GM18505 (cell line): Measurements from ENCODE around the gene RBM39.
"Not testable (repeated sequence)": the region's sequence is repeated elsewhere in the genome, so short reads cannot be mapped to it uniquely, and the experiment has no call there.

ENCODE experiments used
- ATAC-seq: cut with Tn5 transposase; IDR thresholded peaks from one replicate; pipeline ENCODE4 v1.9.1; 2021; ENCODE audit not compliant: unreplicated experiment
- POLR2A ChIP-seq: IDR thresholded peaks from 4 replicates; pipeline ENCODE4 v1.6.1; 2011; ENCODE audit warnings: borderline replicate concordance; ENCODE audit not compliant: insufficient read depth, insufficient read length; ENCODE audit errors: extremely low read depth

RBM39 gene

GRCh38 chr20:35768731-35769664 lies 26.9 kb upstream of the RBM39 start:
- peak; percentile 24 for TF ChIP-seq POLR2A

GRCh38 chr20:35767683-35768481 lies 25.8 kb upstream of the RBM39 start:
- ATAC-seq = peak; percentile 40

More at GRCh38 chr20:35768731-35769664, 26.9 kb upstream of the RBM39 start:
- no peak for ATAC-seq

GRCh38 chr20:35766843-35767242 lies 24.8 kb upstream of the RBM39 start:
- TF ChIP-seq POLR2A = no peak
- no peak for ATAC-seq

More at GRCh38 chr20:35767683-35768481, 25.8 kb upstream of the RBM39 start:
- peak; percentile 84 for TF ChIP-seq POLR2A

DNA sequence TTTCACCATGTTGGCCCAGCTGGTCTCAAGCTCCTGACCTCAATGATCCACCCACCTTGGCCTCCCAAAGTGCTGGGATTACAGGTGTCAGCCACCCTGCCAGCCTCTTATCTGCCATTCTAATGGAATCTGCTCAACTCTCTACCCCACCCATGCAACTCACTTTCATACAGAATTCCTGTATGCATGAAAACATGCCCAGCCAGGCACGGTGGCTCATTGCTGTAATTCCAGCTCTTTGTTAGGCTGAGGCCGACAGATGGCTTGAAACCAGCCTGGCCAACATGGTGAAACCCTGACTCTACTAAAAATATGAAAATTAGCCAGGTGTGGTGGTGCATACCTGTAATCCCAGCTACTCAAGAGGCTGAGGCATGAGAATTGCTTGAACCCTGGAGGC lies 22.9 kb upstream of the RBM39 start:
- not testable (repeated sequence) for ATAC-seq

DNA sequence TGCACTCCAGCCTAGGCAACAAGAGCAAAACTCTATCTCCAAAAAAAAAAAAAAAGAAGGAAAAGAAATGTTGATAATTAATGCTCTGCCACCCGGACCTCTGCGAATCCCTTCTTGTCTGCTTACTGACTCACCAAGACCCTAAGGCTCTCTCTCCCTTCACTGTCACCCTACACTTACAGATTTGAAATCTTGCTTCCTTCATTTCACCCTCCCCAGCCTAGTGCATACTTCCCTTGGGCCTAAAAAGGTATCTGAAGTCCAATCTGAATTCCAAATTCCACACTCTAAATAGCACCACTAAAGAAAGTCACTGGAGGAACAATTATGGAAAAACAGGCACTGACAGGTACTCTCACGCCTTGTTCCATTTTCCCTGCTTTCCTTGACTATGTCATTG lies 20.4 kb upstream of the RBM39 start:
- TF ChIP-seq POLR2A = no peak
- no peak for ATAC-seq

DNA sequence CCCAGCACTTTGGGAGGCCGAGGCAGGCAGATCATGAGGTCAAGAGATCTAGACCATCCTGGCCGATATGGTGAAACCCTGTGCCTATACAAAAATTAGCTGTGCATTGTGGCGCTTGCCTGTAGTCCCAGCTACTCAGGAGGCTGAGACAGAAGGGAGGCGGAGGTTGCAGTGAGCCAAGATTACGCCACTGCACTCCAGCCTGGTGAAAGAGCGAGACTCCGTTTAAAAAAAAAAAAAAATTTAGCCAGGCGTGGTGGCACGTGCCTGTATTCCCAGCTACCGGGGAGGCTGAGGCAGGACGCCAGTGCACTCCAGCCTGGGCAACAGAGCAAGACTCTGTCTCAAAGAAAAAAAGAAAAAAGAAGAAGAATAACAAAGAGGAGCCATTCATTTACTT lies 19.5 kb upstream of the RBM39 start:
- ATAC-seq = not testable (repeated sequence)

- TF ChIP-seq POLR2A = no peak
- no peak for ATAC-seq
Measured at GRCh38 chr20:35757098-35757705, 15.1 kb upstream of the RBM39 start.

GRCh38 chr20:35756404-35756803 lies 14.3 kb upstream of the RBM39 start:
- ATAC-seq = no peak
- no peak for TF ChIP-seq POLR2A

DNA sequence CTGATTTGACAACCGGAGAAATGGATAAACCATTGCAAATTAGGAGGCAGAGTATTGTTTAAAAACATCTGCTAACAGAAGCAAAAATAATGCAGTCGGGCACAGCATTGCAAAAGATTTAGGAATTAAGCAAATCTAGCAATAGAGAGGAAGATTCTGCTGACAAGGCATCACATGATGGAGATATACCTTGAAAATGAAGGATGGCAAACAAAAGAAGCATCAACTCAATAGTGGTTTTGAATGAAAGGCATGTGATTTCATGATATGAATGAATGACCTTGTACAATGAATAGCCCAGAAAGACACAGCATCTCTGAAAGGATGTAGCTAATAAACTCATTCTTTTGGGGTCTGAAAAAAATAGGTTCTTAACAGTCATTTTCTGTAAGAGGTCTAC lies 8.6 kb upstream of the RBM39 start:
- ATAC-seq = no peak
- TF ChIP-seq POLR2A = no peak

DNA sequence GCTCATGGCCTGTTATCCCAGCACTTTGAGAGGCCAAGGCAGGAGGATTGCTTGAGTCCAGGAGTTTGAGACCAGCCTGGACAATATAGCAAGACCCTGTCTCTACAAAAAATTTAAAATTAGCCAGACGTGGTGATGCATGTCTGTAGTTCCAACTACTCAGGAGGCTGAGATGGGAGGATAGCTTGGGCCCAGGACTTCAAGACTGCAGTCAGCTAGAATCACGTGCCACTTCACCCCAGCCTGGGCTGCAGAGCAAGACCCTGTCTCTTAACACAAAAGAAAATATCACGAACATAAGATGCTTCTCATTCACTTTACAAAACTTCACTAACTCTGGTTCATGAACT lies 2.4 kb upstream of the RBM39 start:
- ATAC-seq = not testable (repeated sequence)

DNA sequence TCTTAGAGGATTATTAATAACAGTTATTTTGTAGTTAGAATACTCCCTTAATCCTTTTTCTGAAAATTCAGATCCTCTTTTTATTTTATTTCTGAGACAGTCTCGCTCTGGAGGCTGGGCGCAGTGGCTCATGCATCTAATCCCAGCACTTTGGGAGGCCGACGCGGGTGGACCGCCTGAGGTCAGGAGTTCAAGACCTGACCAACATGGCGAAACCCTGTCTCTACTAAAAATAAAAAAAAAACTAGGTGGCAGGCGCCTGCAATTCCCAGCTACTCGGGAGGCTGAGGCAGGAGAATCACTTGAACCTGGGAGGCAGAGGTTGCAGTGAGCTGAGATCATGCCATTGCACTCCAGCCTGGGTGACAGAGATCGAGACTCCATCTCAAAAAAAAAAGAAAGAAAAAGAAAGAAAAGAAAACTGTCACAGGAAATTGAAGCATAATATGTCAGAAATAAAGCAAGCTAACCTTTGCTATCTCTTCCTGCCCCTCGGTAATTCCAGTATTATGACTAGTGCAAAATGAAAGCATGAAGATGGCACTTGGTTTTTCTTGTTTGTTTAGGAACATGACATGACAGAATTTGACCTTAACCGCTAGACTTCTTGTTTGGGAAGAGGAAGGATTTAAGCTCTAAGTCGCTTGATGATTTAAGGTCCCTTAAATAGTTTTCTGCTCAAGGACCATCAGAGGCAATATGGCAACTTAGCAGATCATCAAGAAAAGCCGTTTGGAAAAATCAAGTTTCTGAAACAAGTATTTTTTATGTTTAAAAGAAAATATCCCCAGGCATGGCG lies 1.8 kb upstream of the RBM39 start:
- peak; percentile 22 for TF ChIP-seq POLR2A
- no peak for ATAC-seq

DNA sequence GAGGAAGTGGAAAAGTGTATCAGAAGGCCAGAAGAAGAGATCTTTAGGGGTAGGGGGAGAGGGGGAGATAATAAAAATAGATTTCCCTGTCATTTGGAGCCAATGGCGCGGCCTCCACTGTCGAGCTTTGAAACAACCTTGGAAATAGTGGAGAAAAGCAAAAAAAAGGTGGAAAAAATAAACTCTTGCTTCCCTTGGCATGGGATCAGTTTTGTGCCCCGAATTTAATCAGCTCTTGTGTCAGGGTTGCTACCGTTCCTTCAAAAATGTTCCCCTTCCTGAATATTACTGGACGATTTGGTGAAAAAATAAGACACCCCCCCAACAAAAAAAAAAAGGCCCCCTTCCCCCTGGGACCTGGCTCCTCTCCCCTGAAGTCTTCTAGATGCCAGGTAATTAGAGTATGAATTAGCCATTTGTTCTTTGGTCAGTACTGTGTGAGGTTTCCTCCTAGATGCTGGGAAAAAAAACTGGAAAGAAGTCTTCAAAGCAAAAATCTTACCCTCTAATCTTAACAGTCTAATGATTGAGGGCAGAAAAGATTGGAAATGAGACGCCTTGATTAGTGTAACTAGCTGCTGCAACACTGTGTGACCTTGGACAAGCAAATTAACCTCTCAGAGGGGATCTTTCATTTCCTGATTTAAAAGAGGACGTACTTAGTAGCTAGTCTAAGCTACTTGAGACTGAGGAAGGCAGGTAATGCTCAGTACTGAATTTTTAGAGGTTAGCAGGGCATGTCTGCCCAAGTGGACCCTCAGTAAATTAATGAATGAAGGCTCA lies 872 bp upstream of the RBM39 start:
- no peak for ATAC-seq
- peak; percentile 76 for TF ChIP-seq POLR2A
